Renal cortex interstitium (tissue), 11 donors: ENCODE measurements around the gene WDR47. TPM values are rescaled to one million over a fixed set of nuclear protein-coding genes. Genes with fewer than 3 reads are reported as not detected.
"Not testable (repeated sequence)": the region's sequence is repeated elsewhere in the genome, so short reads cannot be mapped to it uniquely, and the experiment has no call there.

Source experiments
- DNase-seq, 11 donors: peaks; one replicate each; pipeline ENCODE4 v3.0.0-alpha.2; 2013; ENCODE audit warnings: low read depth in 9 of 11, low spot score in 4 of 11; ENCODE audit errors: extremely low read depth in 1 of 11
- polyA plus RNA-seq, 3 donors: library from polyadenylated mRNA; unstranded; fragments of 120-200 nt; gene quantifications; one replicate each; pipeline ENCODE4 v1.2.1, GENCODE V29; 2013; ENCODE audit not compliant: insufficient read length in 3 of 3

WDR47 gene
- polyA plus RNA-seq, 3 donors = 11.8 to 14.8 (median 12.5) TPM

GRCh38 chr1:108933944-108934343, 108.0 kb downstream of the WDR47 start:
- no peak for DNase-seq

GRCh38 chr1:108927565-108927964, 114.3 kb downstream of the WDR47 start:
- not testable (repeated sequence) for DNase-seq

GRCh38 chr1:108925920-108926319, 116.0 kb downstream of the WDR47 start:
- no peak for DNase-seq

Other genes with a start within 250 kb of the WDR47 start
- gene AKNAD1, start 185.0 kb downstream of the WDR47 start, polyA plus RNA-seq = under 1 TPM in 1 of 3 donors, not detected in 2; 0.23 TPM
- 10 to 100 TPM; 18.7 to 20.0 (median 19.2) TPM for gene GPSM2, start 165.1 kb downstream of the WDR47 start, polyA plus RNA-seq
- 10 to 100 TPM; 31.6 to 38.8 (median 36.2) TPM for gene CLCC1, start 78.6 kb downstream of the WDR47 start, polyA plus RNA-seq
- 10 to 100 TPM; 42.5 to 47.9 (median 43.8) TPM for gene TAF13, start 33.9 kb upstream of the WDR47 start, polyA plus RNA-seq
- gene TMEM167B, start 48.7 kb upstream of the WDR47 start, polyA plus RNA-seq = 10 to 100 TPM; 39.3 to 40.5 (median 40.4) TPM
- 1 to 10 TPM; 1.4 to 1.9 (median 1.5) TPM for gene ELAPOR1, start 72.0 kb upstream of the WDR47 start, polyA plus RNA-seq
- 100 to 1,000 TPM; 132 to 148 (median 139) TPM for gene SARS1, start 171.8 kb upstream of the WDR47 start, polyA plus RNA-seq
- gene CELSR2, start 207.4 kb upstream of the WDR47 start, polyA plus RNA-seq = 10 to 100 TPM; 25.6 to 39.5 (median 34.9) TPM
- 10 to 100 TPM; 25.1 to 32.6 (median 27.1) TPM for gene PSRC1, start 241.0 kb upstream of the WDR47 start, polyA plus RNA-seq